Amniotic stem cell (primary cell): Measurements from ENCODE around the gene SLC27A6.
"Not testable (repeated sequence)": the region's sequence is repeated elsewhere in the genome, so short reads cannot be mapped to it uniquely, and the experiment has no call there.

Source experiments
- DNase-seq: peaks from one replicate; lab custom pipeline; 2025; lab: John Stamatoyannopoulos, UW

The SLC27A6 gene, protein sequence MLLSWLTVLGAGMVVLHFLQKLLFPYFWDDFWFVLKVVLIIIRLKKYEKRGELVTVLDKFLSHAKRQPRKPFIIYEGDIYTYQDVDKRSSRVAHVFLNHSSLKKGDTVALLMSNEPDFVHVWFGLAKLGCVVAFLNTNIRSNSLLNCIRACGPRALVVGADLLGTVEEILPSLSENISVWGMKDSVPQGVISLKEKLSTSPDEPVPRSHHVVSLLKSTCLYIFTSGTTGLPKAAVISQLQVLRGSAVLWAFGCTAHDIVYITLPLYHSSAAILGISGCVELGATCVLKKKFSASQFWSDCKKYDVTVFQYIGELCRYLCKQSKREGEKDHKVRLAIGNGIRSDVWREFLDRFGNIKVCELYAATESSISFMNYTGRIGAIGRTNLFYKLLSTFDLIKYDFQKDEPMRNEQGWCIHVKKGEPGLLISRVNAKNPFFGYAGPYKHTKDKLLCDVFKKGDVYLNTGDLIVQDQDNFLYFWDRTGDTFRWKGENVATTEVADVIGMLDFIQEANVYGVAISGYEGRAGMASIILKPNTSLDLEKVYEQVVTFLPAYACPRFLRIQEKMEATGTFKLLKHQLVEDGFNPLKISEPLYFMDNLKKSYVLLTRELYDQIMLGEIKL

DNA sequence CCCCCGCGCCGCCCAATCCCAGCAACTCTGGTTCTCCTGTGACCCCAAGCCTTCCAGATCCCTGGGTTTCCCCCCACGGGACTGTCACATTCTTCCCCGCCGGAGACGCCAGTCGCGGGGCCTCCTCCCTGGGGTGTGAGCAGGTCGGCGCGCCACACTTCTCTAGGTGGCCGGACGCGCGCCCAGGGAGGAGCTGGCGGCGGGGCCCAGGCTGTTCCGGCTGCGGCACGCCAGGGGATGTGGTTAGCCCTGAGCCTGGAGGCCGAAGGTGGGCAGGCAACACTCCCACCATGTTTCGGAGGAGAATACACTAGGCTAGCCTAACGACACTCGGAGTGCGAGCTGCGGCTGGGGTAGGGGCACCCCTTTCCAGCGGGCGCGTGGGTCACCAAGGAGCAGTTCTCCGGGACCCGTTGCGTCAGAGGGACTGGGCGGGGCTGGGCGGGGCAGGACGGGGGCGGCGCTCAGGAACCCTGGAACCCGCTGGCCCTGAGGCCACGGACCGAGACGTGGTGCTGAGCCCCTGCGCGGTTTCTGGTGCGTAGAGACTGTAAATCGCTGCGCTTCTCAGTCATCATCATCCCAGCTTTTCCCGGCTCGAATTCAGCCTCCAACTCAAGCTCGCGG, at the start of gene SLC27A6:
Gene SLC27A6, plus strand, starts transcription at position 478 of the 627 bp plus-strand sequence. CDS start 650 bp downstream, outside the sequence.
- DNase-seq: no peak

DNA sequence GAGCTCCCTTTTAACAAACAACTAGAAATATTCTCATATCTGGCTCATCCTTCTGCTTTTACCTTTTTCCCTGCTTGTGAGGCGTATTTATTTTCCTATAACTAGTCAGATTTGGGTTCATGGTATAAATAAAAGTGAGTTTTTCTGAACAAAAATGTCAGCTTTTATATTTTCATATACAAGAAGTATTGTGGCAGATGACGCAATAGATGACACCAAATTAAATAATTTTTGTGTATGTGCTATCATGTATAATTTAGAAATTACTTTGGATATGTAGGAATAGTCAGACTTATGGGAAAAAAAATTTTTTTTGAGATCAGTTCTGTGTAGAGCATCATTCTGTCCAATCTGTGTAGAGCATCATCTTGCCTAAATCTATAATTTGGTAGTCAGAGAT, 45.7 kb upstream of the SLC27A6 start:
- no peak for DNase-seq

DNA sequence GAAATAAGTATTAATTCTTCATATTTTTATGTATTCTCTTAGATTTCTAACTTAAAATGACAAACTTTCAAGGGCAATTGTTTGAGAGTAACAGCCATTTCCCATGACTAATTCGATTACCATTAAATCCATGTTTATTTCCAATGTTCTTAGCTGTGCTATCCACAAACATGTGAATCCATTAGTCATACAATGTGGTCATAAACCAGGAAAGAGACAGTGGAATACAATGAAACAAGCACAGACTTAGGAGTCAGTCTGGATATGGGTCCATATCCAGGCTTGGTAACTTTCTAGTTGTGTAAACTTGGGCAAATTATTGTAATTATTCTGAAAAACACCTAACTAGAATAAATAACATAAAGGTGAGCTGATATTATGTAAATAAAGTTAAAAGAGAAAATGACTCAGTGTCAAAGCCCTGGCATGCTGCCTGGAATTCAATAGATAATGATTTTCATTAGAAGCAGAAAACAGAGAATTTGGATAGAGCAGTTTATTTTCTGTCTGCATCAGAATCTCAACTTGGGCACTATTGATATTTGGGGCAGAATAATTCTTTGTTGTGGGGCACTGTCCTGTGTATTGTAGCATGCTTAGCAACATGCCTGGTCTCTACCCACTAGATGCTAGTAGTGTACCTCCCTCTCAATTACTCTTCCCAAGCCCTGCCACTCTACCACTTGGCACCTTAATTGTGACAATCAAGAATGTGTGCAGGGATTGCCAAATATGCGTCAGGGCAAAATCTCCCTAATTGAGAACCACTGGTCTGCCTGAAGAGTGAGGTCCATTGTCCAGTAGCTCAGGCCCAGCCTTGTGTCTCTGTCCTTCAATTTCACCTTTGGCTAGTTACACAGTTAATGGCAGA, 44.7 kb upstream of the SLC27A6 start:
- peak; percentile 18 for DNase-seq

DNA sequence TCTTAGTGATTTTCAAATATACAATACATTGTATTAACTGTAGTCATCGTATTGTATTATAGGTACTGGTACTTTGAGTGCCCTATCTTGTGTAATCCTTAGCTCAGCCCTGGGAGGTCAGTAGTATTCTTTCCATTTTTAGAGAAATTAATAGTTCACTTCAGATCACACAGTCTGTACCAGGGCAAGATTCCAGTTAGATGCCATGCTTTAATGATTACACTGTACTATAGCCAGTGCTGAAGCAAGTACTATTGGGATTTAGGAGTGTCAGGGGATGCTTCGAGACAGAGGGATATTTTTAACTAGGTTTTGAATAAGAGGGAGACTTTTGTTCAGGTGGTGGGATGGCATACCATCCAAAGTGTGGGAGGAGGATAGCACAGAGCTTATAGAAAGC, 41.0 kb upstream of the SLC27A6 start:
- no peak for DNase-seq

DNA sequence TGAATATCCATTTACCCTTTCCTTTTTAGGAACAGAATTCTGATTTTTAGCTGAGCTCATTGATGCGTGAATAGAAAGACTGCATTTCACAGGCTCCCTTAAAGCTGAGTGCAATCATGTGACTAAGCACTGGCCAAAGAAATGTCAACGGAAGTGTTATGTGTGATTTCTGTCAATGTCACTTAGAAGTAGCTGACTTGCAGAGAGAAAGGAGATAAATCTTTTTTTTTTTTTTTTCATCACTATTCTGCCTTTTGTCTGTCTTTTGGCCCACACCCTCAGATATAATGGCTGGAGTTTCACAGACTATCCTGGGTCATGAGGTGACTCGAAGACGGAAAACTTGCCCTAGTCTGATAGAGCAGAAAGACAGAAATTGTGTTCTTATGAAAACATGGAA, 39.3 kb upstream of the SLC27A6 start:
- no peak for DNase-seq

DNA sequence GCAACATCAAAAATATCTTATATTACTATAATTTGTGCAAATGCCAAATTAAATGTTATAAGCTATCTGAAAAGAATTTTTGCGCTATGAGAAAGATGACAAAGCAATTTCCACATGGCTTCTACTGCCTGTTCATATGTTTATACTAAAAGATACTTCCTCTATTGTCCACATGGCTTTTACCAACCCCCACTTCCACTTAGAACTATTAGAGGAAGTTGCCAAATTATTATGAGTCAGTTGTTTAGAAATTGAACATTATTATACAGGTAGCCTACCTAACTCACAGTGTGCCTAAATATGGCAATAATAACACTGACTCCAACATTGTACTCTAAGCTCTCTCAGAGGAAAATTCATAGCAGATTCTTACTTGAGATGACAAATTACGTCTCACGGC, 37.6 kb upstream of the SLC27A6 start:
- no peak for DNase-seq

DNA sequence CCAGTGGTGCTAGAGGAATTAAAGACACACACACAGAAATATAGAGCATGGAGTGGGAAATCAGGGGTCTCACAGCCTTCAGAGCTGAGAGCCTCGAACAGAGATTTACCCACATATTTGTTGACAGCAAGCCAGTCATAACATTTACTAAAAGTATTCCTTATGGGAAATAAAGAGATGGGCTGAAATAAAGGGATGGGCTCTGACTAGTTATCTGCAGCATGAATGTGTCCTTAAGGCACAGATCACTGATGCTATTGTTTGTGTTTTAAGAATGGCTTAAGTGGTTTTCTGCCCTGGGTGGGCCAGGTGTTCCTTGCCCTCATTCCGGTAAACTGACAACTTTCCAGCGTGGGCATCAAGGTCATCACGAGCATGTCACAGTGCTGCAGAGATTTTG, 33.1 kb upstream of the SLC27A6 start:
- DNase-seq: not testable (repeated sequence)

DNA sequence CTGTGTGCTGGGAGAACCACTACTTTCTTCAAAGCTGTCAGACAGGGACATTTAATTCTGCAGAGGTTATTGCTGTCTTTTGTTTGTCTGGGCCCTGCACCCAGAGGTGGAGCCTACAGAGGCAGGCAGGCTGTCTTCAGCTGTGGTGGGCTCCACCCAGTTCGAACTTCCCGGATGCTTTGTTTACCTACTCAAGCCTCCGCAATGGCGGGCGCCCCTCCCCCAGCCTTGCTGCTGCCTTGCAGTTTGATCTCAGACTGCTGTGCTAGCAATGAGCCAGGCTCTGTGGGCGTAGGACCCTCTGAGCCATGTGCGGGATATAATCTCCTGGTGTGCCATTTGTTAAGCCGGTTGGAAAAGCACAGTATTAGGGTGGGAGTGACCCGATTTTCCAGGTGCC, 22.2 kb upstream of the SLC27A6 start:
- not testable (repeated sequence) for DNase-seq

DNA sequence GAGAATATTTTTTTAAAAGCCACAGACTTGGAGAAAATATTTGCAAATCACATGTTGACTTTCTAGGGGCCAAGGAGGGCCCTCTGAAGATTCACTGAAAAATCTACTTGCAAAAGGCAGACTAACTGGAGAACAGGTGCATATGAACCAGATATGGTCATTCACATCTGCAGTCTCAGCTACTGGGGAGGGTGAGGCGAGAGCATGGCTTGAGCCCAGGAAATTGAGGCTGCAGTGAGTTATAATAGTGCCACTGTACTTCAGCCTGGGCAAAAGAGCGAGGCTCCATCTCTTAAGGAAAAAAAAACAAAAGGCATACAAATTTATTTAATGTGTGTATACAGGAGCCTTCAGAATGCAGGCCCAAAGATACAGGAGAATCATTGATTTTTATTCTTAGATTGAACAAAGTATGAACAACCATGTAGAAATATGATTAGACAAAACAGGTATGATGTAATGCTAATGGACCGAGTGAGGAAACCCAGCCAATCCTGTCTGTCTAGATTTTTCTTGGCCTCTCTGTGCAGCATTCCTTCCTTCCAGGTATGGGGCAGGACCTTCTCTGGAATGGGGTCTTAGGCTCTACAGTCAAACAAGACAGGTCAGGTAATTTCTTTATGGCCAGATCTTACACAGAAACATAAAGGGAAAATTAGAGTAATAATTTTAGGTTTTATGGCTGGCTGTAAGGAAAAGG, 15.3 kb upstream of the SLC27A6 start:
- DNase-seq: no peak

DNA sequence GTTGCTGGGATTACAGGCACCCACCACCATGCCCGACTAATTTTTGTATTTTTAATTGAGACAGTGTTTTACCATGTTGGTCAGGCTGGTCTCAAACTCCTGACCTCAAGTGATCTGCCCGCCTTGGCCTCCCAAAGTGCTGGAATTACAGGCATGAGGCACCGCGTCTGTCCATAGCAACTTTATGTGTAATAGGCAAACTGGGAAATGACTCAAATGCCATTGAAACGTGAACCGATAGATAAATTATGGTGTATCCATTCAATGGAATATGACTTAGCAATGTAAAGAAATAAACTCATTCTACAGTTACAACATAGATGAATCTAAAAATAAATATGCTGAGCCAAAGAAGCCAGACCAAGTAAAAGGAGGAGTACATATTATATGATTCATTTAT, 14.0 kb upstream of the SLC27A6 start:
- DNase-seq: not testable (repeated sequence)

DNA sequence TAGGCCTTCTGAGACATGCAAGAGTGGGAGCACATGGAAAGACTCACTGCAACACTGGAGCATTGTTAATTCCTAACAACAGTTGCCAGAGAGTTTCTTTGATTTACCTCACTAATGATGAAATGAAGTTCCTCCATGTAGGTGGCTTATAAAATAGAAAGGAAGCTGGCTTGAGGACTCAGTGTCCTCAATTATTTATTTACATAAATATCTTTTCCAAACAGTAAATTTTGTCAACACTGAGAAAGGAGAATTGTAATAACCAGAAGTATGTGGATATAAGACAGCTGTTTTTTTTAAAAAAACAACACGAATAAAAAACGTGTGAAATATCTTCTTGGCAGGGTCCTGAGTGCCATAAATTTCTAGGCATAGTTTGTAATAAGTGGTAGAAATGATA, 9.1 kb upstream of the SLC27A6 start:
- no peak for DNase-seq

DNA sequence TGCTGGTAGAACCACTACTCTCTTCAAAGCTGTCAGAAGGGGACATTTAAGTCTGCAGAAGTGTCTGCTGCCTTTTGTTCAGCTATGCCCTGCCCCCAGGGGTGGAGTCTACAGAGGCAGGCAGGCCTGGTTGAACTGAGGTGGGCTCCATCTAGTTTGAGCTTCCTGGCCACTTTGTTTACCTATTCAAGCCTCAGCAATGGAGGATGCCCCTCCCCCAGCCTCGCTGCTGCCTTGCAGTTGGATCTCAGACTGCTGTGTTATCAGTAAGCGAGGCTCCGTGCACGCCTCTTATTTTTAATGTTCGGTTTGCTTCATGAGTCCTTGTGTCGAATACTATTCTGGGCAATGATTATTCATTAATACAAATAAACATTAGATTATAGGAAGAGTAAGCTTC, 3.1 kb upstream of the SLC27A6 start:
- no peak for DNase-seq

DNA sequence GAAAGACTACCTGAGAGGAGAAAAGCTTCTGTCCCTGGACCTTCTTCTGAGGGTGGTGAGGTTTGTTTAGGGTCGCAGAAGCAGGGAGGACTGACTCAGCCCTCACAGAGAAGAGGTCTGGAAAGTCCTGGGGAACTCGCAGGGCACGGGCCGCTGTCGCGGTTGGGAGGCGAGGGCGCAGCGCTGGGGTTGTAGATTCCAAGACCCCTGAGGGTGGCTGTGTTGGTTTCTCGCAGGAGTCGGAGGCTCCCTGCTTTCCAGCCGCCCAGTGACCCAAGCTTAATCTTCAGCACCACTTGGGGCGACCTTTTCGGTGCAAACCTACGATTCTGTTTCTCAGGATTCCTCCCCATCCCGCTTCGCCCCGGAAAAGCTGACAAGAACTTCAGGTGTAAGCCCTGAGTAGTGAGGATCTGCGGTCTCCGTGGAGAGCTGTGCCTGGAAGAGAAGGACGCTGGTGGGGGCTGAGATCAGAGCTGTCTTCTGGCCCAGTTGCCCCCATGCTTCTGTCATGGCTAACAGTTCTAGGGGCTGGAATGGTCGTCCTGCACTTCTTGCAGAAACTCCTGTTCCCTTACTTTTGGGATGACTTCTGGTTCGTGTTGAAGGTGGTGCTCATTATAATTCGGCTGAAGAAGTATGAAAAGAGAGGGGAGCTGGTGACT, 482 bp downstream of the SLC27A6 start:
- DNase-seq: no peak

DNA sequence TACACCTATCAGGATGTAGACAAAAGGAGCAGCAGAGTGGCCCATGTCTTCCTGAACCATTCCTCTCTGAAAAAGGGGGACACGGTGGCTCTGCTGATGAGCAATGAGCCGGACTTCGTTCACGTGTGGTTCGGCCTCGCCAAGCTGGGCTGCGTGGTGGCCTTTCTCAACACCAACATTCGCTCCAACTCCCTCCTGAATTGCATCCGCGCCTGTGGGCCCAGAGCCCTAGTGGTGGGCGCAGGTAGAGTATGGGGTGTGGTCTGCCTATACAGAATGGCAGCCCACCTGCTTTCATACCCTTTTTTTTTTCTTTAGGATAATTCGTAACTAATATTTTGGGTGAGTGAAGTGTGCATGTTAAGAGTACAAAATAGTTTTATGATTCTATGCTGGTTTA, 1.1 kb downstream of the SLC27A6 start:
- DNase-seq: no peak

DNA sequence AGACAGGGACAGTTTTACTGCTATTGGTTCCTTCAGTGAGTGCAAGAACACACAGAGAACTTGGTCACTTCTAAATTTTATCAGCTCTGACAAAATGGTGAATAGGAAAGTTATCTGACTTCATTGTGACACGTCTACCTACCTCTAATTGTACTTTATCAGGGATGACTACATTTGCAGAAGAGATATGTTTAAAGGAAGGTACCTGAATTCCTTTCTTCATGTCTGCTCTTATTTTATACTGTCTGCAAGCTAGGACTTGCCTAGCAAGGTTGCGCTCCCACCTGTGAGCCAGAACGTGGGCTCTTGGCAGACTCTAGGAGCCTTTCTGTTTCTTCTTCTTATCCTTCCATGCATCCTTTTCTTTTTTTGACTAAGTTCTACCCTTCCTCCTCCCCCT, 1.6 kb downstream of the SLC27A6 start:
- no peak for DNase-seq

DNA sequence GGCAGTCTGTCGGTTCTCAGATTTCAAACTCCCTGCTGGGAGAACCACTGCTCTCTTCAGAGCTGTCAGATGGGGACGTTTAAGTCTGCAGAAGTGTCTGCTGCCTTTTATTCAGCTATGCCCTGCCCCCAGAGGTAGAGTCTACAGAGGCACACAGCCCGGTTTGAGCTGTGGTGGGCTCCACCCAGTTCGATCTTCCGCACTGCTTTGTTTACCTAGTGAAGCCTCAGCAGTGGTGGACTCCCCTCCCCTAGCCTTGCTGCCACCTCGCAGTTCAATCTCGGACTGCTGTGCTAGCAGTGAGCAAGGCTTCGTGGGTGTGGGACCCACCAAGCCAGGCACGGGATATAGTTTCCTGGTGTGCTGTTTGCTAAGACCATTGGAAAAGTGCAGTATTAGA, 8.0 kb downstream of the SLC27A6 start:
- DNase-seq: no peak

DNA sequence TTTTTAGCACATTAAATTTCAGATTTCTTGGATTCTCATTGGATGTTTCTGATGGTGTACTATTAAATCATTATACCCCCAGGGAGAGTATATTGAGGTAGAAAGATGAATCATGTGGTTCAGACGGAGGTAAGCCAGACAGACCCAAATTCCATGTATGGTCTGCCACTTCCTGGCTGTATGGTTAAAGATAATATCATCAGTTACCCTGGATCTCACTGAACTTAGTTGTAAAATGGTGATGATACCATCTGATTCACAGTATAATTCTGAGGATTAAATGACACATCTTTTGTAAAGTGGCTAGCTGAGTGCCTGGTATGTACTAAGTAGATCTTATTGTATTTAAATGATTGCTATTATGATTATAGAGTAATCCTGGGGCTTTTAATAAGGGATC, 9.3 kb downstream of the SLC27A6 start:
- DNase-seq: no peak

DNA sequence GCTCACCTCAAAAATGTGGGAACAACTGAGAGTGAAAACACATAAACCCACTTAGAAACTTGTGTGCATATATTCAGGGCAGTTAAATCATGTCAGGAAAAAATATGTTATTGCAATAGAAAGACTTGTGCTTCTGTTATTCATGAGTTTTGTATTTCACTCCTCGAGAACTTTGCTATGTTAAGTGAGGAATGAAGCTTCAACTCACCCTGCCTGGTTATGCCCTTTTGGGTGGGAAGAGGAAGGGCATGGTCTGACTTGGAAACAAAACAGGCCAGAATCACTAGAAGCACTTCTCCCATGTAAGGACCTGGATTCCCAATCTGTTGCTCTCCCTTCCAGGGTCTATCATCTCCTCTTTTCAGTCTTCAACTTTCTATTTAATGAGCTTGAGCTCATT, 14.5 kb downstream of the SLC27A6 start:
- DNase-seq: no peak

DNA sequence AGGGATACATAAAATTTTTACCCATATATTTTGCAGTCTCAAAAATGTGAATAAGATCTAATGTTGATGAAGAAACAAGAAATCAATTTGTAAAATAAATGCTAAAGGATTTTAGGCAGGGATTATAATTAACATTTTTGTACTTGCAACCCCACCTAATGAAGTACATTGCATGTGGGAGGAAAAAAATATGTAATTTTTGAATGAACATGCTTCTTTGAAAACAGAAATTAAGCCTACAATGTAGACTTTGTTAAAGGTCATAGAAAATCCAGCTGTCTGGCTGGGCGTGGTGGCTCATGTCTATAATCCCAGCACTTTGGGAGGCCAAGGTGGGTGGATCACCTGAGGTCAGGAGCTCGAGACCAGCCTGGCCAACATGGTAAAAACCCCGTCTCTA, 15.6 kb downstream of the SLC27A6 start:
- no peak for DNase-seq

DNA sequence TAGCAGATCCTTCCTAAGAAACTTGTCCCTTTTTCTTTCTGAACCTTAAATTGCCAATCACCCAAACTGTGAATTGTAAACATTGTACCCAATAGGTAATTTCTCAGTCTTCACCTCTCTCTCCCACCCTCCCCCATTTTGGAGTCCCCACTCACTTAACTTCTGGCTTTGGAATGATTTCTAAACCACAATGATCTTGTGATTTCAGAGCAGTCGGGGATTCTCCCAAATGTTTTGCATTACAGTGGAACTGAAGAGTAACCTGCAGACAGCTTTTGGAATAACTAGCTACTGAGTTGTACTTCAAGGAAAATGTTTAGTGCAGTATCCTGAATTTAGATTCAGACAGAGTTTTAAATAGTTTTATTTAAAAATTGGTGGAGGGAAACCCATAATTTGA, 19.2 kb downstream of the SLC27A6 start:
- DNase-seq: no peak

DNA sequence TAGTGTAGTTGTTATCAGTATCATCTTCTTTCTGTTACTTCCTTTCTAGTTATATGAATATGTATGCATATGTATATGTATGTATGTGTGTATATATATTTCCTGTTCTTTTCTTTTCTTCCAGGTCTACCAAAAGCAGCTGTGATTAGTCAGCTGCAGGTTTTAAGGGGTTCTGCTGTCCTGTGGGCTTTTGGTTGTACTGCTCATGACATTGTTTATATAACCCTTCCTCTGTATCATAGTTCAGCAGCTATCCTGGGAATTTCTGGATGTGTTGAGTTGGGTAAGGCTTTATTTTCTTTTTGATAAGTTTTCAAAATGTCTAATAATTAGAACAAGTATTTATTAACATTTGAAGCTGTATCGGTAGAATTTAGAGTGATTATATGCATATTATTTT, 23.2 kb downstream of the SLC27A6 start:
- DNase-seq: no peak
